Osteoblast (primary cell): Measurements from ENCODE around the gene ALMS1. TPM values are rescaled to one million over a fixed set of nuclear protein-coding genes. Genes with fewer than 3 reads are reported as not detected.
A peak's percentile ranks its signal among the peaks of the same experiment; 100 is the strongest.

ENCODE experiments used
- DNase-seq: peaks from one replicate; pipeline ENCODE4 v3.0.0; 2011; ENCODE audit warnings: low spot score, mixed read lengths; ENCODE audit not compliant: insufficient read length; ENCODE audit errors: missing footprints
- H2AFZ ChIP-seq: 2 replicates; pipeline ENCODE4 v1.6.0; 2011; ENCODE audit warnings: mild to moderate bottlenecking, low read length
- H3K27ac ChIP-seq: 2 replicates; pipeline ENCODE4 v1.5.1; 2011; ENCODE audit warnings: mild to moderate bottlenecking, low read depth, low read length, moderate library complexity
- H3K27me3 ChIP-seq: 2 replicates; pipeline ENCODE4 v1.6.0; 2012; ENCODE audit warnings: mild to moderate bottlenecking, control low read depth, inconsistent platforms, low read length, moderate library complexity; ENCODE audit not compliant: insufficient read depth
- H3K36me3 ChIP-seq: 2 replicates; pipeline ENCODE4 v1.5.1; 2011; ENCODE audit warnings: mild to moderate bottlenecking, low read length, control low read depth, moderate library complexity; ENCODE audit not compliant: insufficient read depth
- H3K4me1 ChIP-seq: 2 replicates; pipeline ENCODE4 v1.5.1; 2011; ENCODE audit warnings: mild to moderate bottlenecking, low read length, control low read depth, moderate library complexity; ENCODE audit not compliant: insufficient read depth
- H3K4me2 ChIP-seq: 2 replicates; pipeline ENCODE4 v1.6.0; 2011; ENCODE audit warnings: mild to moderate bottlenecking, low read length; ENCODE audit not compliant: insufficient read depth
- H3K4me3 ChIP-seq: fragments of 200-600 bp; sonication (generic); 3 replicates; pipeline ENCODE4 v1.5.1; 2012; ENCODE audit warnings: mild to moderate bottlenecking, low read length, inconsistent platforms; ENCODE audit not compliant: insufficient read depth
- H3K79me2 ChIP-seq: 2 replicates; pipeline ENCODE4 v1.6.0; 2012; ENCODE audit warnings: mild to moderate bottlenecking, low read length, control low read depth, inconsistent platforms; ENCODE audit not compliant: insufficient read depth
- H3K9me3 ChIP-seq: 2 replicates; pipeline ENCODE4 v1.5.1; 2011; ENCODE audit warnings: low read depth, low read length, control low read depth
- H4K20me1 ChIP-seq: 2 replicates; pipeline ENCODE4 v1.6.0; 2012; ENCODE audit warnings: mild to moderate bottlenecking, low read length, control low read depth; ENCODE audit not compliant: insufficient read depth
- total RNA-seq: library from RNA; depleted of rRNA; stranded (reverse); fragments of >200 nt; gene quantifications from 2 replicates; pipeline ENCODE4 v1.2.3, GENCODE V29; 2012
- TF ChIP-seq, protein P1 (sequence below): IDR thresholded peaks from 2 replicates; pipeline ENCODE4 v1.5.1; 2011; ENCODE audit warnings: mild to moderate bottlenecking, low read depth, low read length, moderate library complexity; ENCODE audit errors: extremely low read depth

ALMS1 gene
- total RNA-seq, 1 donor = 22.1 TPM

DNA sequence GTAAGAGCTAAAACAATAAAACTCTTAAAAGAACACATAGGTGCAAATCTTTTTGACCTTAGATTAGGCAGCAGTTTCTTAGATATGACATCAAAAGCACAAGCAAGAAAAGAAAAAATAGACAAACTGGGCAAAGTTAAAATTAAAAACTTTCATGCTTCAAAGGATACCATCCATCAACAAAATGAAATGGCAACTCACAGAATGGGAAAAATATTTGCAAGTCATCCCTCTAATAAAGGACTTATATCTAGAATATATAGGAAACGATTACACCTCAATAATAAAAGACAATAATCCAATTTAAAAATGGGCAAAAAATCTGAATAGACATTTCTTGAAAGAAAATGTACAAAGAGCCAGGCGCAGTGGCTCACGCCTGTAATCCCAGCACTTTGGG, 29.5 kb upstream of the ALMS1 start:
- H3K4me2 ChIP-seq = no peak overlapping the region
- H3K9me3 ChIP-seq = no peaks in the 10 kb centered on the region
- peaks cover 6% of the 10 kb centered on the region for H3K27me3 ChIP-seq
- H4K20me1 ChIP-seq = no peaks in the 10 kb centered on the region
- no peak overlapping the region for H2AFZ ChIP-seq
- H3K79me2 ChIP-seq = no peaks in the 10 kb centered on the region
- no peak overlapping the region for H3K27ac ChIP-seq
- H3K36me3 ChIP-seq = no peaks in the 10 kb centered on the region
- TF ChIP-seq, protein P1, sequence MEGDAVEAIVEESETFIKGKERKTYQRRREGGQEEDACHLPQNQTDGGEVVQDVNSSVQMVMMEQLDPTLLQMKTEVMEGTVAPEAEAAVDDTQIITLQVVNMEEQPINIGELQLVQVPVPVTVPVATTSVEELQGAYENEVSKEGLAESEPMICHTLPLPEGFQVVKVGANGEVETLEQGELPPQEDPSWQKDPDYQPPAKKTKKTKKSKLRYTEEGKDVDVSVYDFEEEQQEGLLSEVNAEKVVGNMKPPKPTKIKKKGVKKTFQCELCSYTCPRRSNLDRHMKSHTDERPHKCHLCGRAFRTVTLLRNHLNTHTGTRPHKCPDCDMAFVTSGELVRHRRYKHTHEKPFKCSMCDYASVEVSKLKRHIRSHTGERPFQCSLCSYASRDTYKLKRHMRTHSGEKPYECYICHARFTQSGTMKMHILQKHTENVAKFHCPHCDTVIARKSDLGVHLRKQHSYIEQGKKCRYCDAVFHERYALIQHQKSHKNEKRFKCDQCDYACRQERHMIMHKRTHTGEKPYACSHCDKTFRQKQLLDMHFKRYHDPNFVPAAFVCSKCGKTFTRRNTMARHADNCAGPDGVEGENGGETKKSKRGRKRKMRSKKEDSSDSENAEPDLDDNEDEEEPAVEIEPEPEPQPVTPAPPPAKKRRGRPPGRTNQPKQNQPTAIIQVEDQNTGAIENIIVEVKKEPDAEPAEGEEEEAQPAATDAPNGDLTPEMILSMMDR = no peak
- no peak for DNase-seq
- H3K4me3 ChIP-seq = no peak overlapping the region
- no peaks in the 10 kb centered on the region for H3K4me1 ChIP-seq

DNA sequence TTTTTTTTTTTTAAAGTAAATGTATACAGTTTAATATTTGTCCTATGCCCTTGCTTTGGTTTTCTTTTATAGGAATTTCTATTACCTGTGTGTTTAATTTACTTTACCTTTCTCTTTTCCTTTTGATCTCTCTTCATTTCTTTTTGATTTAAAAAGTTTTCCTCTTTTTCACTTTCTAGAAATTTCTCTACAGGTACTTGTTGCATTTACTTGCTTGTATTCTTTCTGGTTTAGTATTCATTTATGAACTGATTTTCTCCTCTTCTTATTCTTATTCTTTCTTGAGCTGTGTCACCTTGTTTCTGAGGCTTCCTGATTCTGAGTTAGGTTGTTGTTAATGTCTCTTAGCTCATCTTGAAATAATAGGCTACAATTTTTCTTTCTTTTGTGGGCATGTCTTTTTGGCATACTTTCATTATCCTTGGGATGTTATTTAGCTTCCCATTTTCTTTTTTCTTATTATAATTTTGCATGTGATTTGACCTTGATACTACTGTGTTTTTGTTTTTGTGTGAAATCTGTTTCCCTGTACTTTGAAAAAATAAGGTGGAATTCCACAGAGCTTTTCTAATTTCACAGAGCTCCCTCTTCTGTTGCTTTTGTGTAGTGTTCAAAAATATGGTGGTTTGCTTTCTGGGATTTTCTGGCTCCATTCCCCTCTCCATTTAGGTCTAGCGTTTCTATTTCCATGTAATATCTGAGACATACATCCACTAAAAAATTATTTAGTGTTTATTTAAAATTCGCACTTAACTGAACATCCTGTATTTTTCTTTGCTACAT, 25.5 kb upstream of the ALMS1 start:
- H3K4me2 ChIP-seq = no peak overlapping the region
- no peaks in the 10 kb centered on the region for H3K4me1 ChIP-seq
- H3K27me3 ChIP-seq = peaks cover 12% of the 10 kb centered on the region
- H3K36me3 ChIP-seq = no peaks in the 10 kb centered on the region
- no peak overlapping the region for H2AFZ ChIP-seq
- no peaks in the 10 kb centered on the region for H4K20me1 ChIP-seq
- no peak overlapping the region for H3K4me3 ChIP-seq
- TF ChIP-seq, protein P1 = peak; percentile 43
- no peaks in the 10 kb centered on the region for H3K79me2 ChIP-seq
- no peak overlapping the region for H3K27ac ChIP-seq
- no peak for DNase-seq
- no peaks in the 10 kb centered on the region for H3K9me3 ChIP-seq

GRCh38 chr2:73366060-73366459, 19.6 kb upstream of the ALMS1 start:
- TF ChIP-seq, protein P1 = no peak
- no peak overlapping the region for H3K4me3 ChIP-seq
- DNase-seq = no peak
- H3K79me2 ChIP-seq = no peaks in the 10 kb centered on the region
- no peak overlapping the region for H3K27ac ChIP-seq
- H3K27me3 ChIP-seq = peaks cover 8% of the 10 kb centered on the region
- no peaks in the 10 kb centered on the region for H3K9me3 ChIP-seq
- H3K36me3 ChIP-seq = no peaks in the 10 kb centered on the region
- no peaks in the 10 kb centered on the region for H4K20me1 ChIP-seq
- H3K4me2 ChIP-seq = no peak overlapping the region
- no peak overlapping the region for H2AFZ ChIP-seq
- no peaks in the 10 kb centered on the region for H3K4me1 ChIP-seq

DNA sequence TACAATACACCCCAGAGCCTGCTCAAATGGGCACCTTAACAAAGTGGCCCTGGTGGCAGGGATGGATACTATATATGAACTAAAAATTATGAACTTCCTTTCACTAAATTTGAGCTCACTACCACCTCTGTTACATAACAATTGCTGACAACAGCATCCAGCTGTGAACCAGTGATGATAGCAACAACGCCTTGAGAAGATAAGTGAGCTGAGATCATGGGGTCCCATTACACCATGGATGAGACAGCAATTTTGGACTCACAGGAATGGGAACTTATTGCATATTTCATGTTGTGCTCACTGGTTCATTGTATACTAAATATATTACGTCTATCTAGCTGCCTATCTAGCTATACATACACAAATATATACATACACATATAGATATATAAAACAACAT, 16.9 kb upstream of the ALMS1 start:
- Histone ChIP-seq H3K9me3 (no peaks in the 10 kb centered on the region), H3K36me3 (no peaks in the 10 kb centered on the region), H2AFZ (no peak overlapping the region), H3K27me3 (peaks cover 11% of the 10 kb centered on the region), H3K27ac (no peak overlapping the region), H3K4me2 (no peak overlapping the region), H3K4me3 (no peak overlapping the region), H3K79me2 (no peaks in the 10 kb centered on the region), H4K20me1 (no peaks in the 10 kb centered on the region), H3K4me1 (no peaks in the 10 kb centered on the region)
- TF ChIP-seq, protein P1 = no peak
- no peak for DNase-seq
